AG04450 (cell line): ENCODE data around the gene ZNF516. TPM values are rescaled to one million over a fixed set of nuclear protein-coding genes. Genes with fewer than 3 reads are reported as not detected.

Experiments used
- CTCF ChIA-PET: fragments of 300-600, 350-600 bp; formaldehyde crosslinking; extraction: SDS; loops from one replicate; lab custom pipeline; 2022; ENCODE audit warnings: antibody characterized with exemption, inconsistent platforms; lab: Charles Lee
- POLR2A ChIA-PET: fragments of 350-600 bp; formaldehyde crosslinking; extraction: SDS; loops from one replicate; lab custom pipeline; 2021; ENCODE audit warnings: antibody characterized with exemption, inconsistent platforms; lab: Yijun Ruan, JAX
- DNase-seq: peaks from one replicate; pipeline ENCODE4 v3.0.0-alpha.2; 2011; ENCODE audit warnings: low read depth, low spot score
- H3K27ac ChIP-seq: one replicate; pipeline ENCODE4 v1.5.1; 2012; ENCODE audit warnings: low read depth, low read length, control low read depth
- H3K27me3 ChIP-seq: one replicate; pipeline ENCODE4 v1.6.0; 2012; ENCODE audit warnings: low read length; ENCODE audit not compliant: control insufficient read depth, insufficient read depth
- H3K4me3 ChIP-seq: 2 replicates; pipeline ENCODE4 v1.5.1; 2011; ENCODE audit warnings: mild to moderate bottlenecking, low read depth, low read length, control low read depth
- H3K9me3 ChIP-seq: 2 replicates; pipeline ENCODE4 v1.5.1; 2012; ENCODE audit warnings: low read length; ENCODE audit not compliant: control insufficient read depth, insufficient read depth
- polyA plus RNA-seq: library from polyadenylated mRNA; depleted of rRNA; stranded (reverse); fragments of >200 nt; gene quantifications from 2 replicates; pipeline ENCODE4 v1.2.3, GENCODE V29; 2011
- TF ChIP-seq, protein P1 (sequence below): IDR thresholded peaks from 2 replicates; pipeline ENCODE4 v1.5.1; 2011; ENCODE audit warnings: low read depth, low read length, control low read depth, inconsistent platforms

Gene ZNF516
- polyA plus RNA-seq, 1 experiment: 15.5 TPM

DNA sequence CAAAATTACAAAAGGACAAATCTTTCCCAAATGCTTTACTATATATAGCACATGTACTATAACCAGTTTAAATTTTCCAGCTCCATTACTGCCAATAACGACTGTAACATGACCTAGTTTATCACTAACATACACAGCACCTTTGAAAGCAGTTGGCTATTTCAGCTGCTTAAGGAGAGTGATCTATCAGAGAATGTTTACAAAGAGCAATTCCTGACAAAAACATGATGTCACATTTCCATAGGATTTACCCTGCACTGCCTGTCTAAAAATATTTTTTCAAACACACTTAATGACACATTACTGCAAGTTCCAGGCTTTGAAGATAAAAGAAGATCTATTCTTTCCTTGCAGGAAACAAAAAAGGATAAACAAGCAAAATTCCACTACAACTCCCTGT is 40.6 kb downstream of the ZNF516 start:
- Histone ChIP-seq H3K9me3 (no peaks in the 10 kb centered on the region; the same call in 1 of the 2 replicates), H3K4me3 (no peak overlapping the region), H3K27me3 (no peaks in the 10 kb centered on the region), H3K27ac (no peak overlapping the region)
- peak; percentile 18 for DNase-seq
- TF ChIP-seq, protein P1, sequence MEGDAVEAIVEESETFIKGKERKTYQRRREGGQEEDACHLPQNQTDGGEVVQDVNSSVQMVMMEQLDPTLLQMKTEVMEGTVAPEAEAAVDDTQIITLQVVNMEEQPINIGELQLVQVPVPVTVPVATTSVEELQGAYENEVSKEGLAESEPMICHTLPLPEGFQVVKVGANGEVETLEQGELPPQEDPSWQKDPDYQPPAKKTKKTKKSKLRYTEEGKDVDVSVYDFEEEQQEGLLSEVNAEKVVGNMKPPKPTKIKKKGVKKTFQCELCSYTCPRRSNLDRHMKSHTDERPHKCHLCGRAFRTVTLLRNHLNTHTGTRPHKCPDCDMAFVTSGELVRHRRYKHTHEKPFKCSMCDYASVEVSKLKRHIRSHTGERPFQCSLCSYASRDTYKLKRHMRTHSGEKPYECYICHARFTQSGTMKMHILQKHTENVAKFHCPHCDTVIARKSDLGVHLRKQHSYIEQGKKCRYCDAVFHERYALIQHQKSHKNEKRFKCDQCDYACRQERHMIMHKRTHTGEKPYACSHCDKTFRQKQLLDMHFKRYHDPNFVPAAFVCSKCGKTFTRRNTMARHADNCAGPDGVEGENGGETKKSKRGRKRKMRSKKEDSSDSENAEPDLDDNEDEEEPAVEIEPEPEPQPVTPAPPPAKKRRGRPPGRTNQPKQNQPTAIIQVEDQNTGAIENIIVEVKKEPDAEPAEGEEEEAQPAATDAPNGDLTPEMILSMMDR: no peak
- CTCF ChIA-PET: interaction anchor here (0.6 kb wide), 1 partner anchor 56 kb away, joined by 3 read pairs; no protein-coding TSS in a partner anchor
- POLR2A ChIA-PET: interaction anchor here (0.9 kb wide), 1 partner anchor 100 kb away, joined by 3 read pairs; no protein-coding TSS in a partner anchor

DNA sequence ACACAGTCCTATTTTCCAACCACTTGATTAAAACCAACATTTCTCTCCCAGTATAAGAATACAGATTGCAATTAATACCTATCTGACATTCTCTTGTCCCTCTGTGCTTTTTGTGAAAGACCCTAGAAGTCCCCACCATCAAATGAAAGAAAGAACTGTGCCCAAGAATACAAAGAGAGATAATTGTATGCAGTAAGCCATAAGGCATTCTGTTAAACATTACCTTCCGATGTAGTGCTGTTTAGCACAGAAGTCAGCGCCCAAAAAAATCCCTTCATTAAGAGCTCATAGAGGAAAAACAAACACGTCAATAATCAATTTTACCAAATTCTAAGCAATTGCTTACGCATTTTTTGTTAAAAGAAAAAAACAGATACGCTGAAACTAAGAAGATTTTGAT is 41.1 kb downstream of the ZNF516 start:
- POLR2A ChIA-PET: interaction anchor here (0.9 kb wide), 1 partner anchor 100 kb away, joined by 3 read pairs; no protein-coding TSS in a partner anchor
- Histone ChIP-seq H3K27ac (no peak overlapping the region), H3K27me3 (no peaks in the 10 kb centered on the region), H3K9me3 (no peaks in the 10 kb centered on the region; the same call in 1 of the 2 replicates), H3K4me3 (no peak overlapping the region)
- TF ChIP-seq, protein P1: no peak
- CTCF ChIA-PET: interaction anchor here (0.6 kb wide), 1 partner anchor 55 kb away, joined by 3 read pairs; no protein-coding TSS in a partner anchor
- DNase-seq: no peak

DNA sequence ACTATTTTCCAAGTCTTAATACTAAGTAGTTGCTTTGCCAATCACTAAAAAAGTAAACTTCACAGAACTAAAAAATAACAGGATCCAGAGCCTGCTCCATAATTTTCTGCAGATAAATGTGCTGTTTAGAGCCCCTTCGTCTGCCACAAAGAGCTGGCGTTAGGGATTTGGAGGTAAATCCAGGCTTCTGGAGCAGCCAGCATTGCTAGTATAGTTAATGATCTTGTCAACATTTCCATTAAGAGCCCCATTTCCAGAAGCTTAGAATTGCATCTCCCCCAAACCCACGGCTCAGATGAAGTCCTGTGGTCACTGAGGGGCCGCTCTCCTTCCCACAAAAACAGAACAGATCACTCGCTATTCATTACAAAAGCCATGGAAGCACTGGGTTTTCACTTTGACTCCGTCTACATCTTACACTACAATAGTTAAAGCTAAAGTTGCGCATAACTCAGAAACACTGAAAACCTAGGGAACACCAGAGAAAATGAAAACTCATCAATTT is 41.9 kb downstream of the ZNF516 start:
- TF ChIP-seq, protein P1: no peak
- CTCF ChIA-PET: no interaction called here
- H3K4me3 ChIP-seq: no peak overlapping the region
- no peak for DNase-seq
- H3K9me3 ChIP-seq: no peaks in the 10 kb centered on the region
- no peak overlapping the region for H3K27ac ChIP-seq
- H3K27me3 ChIP-seq: no peaks in the 10 kb centered on the region
- POLR2A ChIA-PET: no interaction called here

DNA sequence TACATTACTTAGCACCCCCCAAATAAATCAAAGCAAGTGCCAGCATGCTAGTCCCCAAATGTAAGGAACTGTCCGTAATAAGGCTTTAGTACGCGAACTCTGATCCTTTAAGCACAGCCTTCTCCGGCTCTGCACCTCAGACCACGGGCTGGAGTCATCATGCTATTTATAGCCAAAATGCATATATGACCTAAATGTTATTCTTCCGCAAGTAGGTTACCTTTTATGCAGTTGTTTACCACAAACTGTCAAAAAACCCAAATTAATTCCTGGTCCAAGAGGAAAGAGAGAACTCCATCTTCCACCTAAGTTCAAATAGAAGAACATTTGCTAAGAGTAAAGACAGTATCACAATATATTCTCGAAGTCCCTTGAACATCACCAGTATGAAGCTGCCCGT is 42.7 kb downstream of the ZNF516 start:
- CTCF ChIA-PET: no interaction called here

More for the DNA sequence above, 42.7 kb downstream of the ZNF516 start:
- POLR2A ChIA-PET: interaction anchor here (1.6 kb wide), 1 partner anchor 8 kb away, joined by 4 read pairs; no protein-coding TSS in a partner anchor
- TF ChIP-seq, protein P1: no peak
- H3K4me3 ChIP-seq: no peak overlapping the region
- no peaks in the 10 kb centered on the region for H3K27me3 ChIP-seq
- no peak for DNase-seq
- no peaks in the 10 kb centered on the region for H3K9me3 ChIP-seq
- peak overlapping the region; percentile 54 for H3K27ac ChIP-seq
